Hematopoietic multipotent progenitor cell (in vitro differentiated cells): ENCODE results near the gene TRIO. TPM values are rescaled to one million over a fixed set of nuclear protein-coding genes. Genes with fewer than 3 reads are reported as not detected.
"Not testable (repeated sequence)": the region's sequence is repeated elsewhere in the genome, so short reads cannot be mapped to it uniquely, and the experiment has no call there.

ENCODE experiments used
- DNase-seq, 3 donors: peaks; one replicate each; pipeline ENCODE4 v3.0.0-alpha.2; 2011 to 2015; ENCODE audit warnings: low read depth in 2 of 3, low spot score in 2 of 3
- total RNA-seq: library from RNA; depleted of rRNA; stranded (reverse); fragments of >200 nt; gene quantifications from one replicate; pipeline ENCODE4 v1.2.3, GENCODE V29; 2012

Gene TRIO
- total RNA-seq, 1 donor, result 69.2 TPM

GRCh38 chr5:14554288-14554687 lies 411.1 kb downstream of the TRIO start:
- not testable (repeated sequence) for DNase-seq

GRCh38 chr5:14556015-14556414 lies 412.9 kb downstream of the TRIO start:
- DNase-seq, result no peak

GRCh38 chr5:14557203-14557770 lies 414.1 kb downstream of the TRIO start:
- DNase-seq, result peak in 1 of 3 donors; percentile 45

- DNase-seq, result no peak
These were observed 414.8 kb downstream of the TRIO start for GRCh38 chr5:14557791-14558415.

Other genes starting within 250 kb of the TRIO start
- 0.27 TPM for gene DNAH5, start 198.7 kb upstream of the TRIO start, total RNA-seq